Sigmoid colon (tissue), 7 donors: Measurements from ENCODE around the gene MAP1LC3B2. TPM values are rescaled to one million over a fixed set of nuclear protein-coding genes. Genes with fewer than 3 reads are reported as not detected.

Source experiments
- DNase-seq: peaks from one replicate; pipeline ENCODE4 v3.0.0-alpha.2; 2019
- H3K27ac ChIP-seq, 4 donors: fragments of 200-600 bp; sonication (generic); one replicate each; pipeline ENCODE4 v1.5.1; 2016 to 2019; ENCODE audit warnings: mild to moderate bottlenecking in 1 of 4
- H3K27me3 ChIP-seq, 3 donors: fragments of 200-600 bp; sonication (generic); one replicate each; pipeline ENCODE4 v1.5.1; 2019; ENCODE audit warnings: mild to moderate bottlenecking in 1 of 3
- H3K36me3 ChIP-seq, 4 donors: fragments of 200-600 bp; sonication (generic); one replicate each; pipeline ENCODE4 v1.5.1; 2016 to 2019
- H3K4me1 ChIP-seq, 4 donors: fragments of 200-600 bp; sonication (generic); one replicate each; pipeline ENCODE4 v1.5.1; 2017 to 2019
- H3K4me3 ChIP-seq, 4 donors: fragments of 200-600 bp; sonication (generic); one replicate each; pipeline ENCODE4 v1.5.1; 2017 to 2019; ENCODE audit warnings: mild to moderate bottlenecking in 2 of 4, moderate library complexity in 1 of 4
- H3K9me3 ChIP-seq, 4 donors: fragments of 200-600 bp in 3 of 4; sonication (generic) in 3 of 4; one replicate each; pipeline versions ENCODE4 v1.5.1 to v1.6.1; 2013 to 2019
- CTCF ChIP-seq, 4 experiments: fragments of 450-650 bp in 3 of 4; fragments of 200-600 bp in 1 of 4; IDR thresholded peaks; one replicate each; pipeline ENCODE4 v1.5.1; 2016 to 2019; ENCODE audit warnings: antibody characterized with exemption in 4 of 4, mild to moderate bottlenecking in 3 of 4, moderate library complexity in 2 of 4
- EP300 ChIP-seq, 4 donors: sonication (generic); formaldehyde crosslinking; IDR thresholded peaks; one replicate each; pipeline ENCODE4 v1.6.1; 2017; ENCODE audit warnings: antibody characterized with exemption in 4 of 4
- POLR2A ChIP-seq, 2 donors: fragments of 450-650 bp; IDR thresholded peaks; one replicate each; pipeline ENCODE4 v1.6.1; 2016; ENCODE audit warnings: antibody characterized with exemption in 2 of 2, mild to moderate bottlenecking in 2 of 2, moderate library complexity in 2 of 2
- POLR2AphosphoS5 ChIP-seq, 4 donors: sonication (generic); formaldehyde crosslinking; IDR thresholded peaks; one replicate each; pipeline ENCODE4 v1.6.1; 2017; ENCODE audit warnings: antibody characterized with exemption in 4 of 4
- WGBS, 2 donors: extraction: QIAGEN DNeasy Blood & Tissue Kit; methylation state at CpG; one replicate each; pipeline ENCODE4 v1.1.7; 2013; 5-methylcytosine and 5-hydroxymethylcytosine counted together
- intact Hi-C: fragments of 100-400 bp; cut with DNase I; formaldehyde crosslinking; loops from one replicate; pipeline ENCODE4 v1.15.1; 2023
- polyA plus RNA-seq, 3 donors: library from polyadenylated mRNA; stranded (reverse); fragments of 200-250 nt; gene quantifications; one replicate each; pipeline ENCODE4 v1.2.3, GENCODE V29; 2013
- total RNA-seq, 4 donors: library from RNA; depleted of rRNA; stranded (reverse); fragments of >200 nt; gene quantifications; one replicate each; pipeline ENCODE4 v1.1.0, GENCODE V29; 2016
- donor health status: healthy with polysubstance abuse.
- donor health status: Bipolar disorder and iron deficiency.
- donor health status: healthy.

Gene MAP1LC3B2
- total and polyA plus RNA-seq, 7 donors: 0.90 to 6.2 (median 2.9) TPM; not detected in 3

- WGBS, 2 donors: 89 to 90% methylated on average over 1 of the region's 1 CpG
- intact Hi-C loops: loop anchor here (2.0 to 5.0 kb wide), 5 partner anchors 66 to 536 kb away; partner anchors contain the start of gene MED13L
- peak overlapping the region in 3 of 4 donors; percentile 81 to 86 (median 81) for H3K27ac ChIP-seq
Observed at GRCh38 chr12:116597886-116598285, 38.7 kb downstream of the MAP1LC3B2 start.

GRCh38 chr12:116598311-116599284 lies 39.4 kb downstream of the MAP1LC3B2 start:
- H3K27me3 ChIP-seq: no peaks in the 10 kb centered on the region
- 67 to 81% methylated on average over 22 of the region's 22 CpGs for WGBS, 2 donors
- H3K9me3 ChIP-seq: no peaks in the 10 kb centered on the region
- peaks cover 0 to 32% (median 18%) of the 10 kb centered on the region in 4 donors for H3K4me1 ChIP-seq
- intact Hi-C loops: loop anchor here (2.0 to 5.0 kb wide), 5 partner anchors 66 to 536 kb away; partner anchors contain the start of gene MED13L
- H3K36me3 ChIP-seq: no peaks in the 10 kb centered on the region
- peak overlapping the region; percentile 75 to 86 (median 81) for H3K27ac ChIP-seq
- DNase-seq: no peak
- no peak for TF ChIP-seq POLR2A (IDR thresholded peaks at IDR 0.05)
- TF ChIP-seq POLR2AphosphoS5 (IDR thresholded peaks at IDR 0.05): no peak
- no peak for TF ChIP-seq CTCF (IDR thresholded peaks at IDR 0.05)
- no peak for TF ChIP-seq EP300 (IDR thresholded peaks at IDR 0.05)
- peak overlapping the region in 3 of 4 donors; percentile 26 to 40 (median 35) for H3K4me3 ChIP-seq

More at GRCh38 chr12:116597886-116598285, 38.7 kb downstream of the MAP1LC3B2 start:
- H3K27me3 ChIP-seq: no peaks in the 10 kb centered on the region
- peaks cover 0 to 25% (median 12%) of the 10 kb centered on the region in 4 donors for H3K4me1 ChIP-seq
- H3K4me3 ChIP-seq: no peak overlapping the region
- no peaks in the 10 kb centered on the region for H3K36me3 ChIP-seq
- H3K9me3 ChIP-seq: no peaks in the 10 kb centered on the region
- no peak for DNase-seq
- TF ChIP-seq EP300 (IDR thresholded peaks at IDR 0.05) (no peak), CTCF (IDR thresholded peaks at IDR 0.05) (no peak), POLR2A (IDR thresholded peaks at IDR 0.05) (no peak), POLR2AphosphoS5 (IDR thresholded peaks at IDR 0.05) (no peak)

- intact Hi-C loops: loop anchor here (2.0 to 5.0 kb wide), 6 partner anchors 67 to 602 kb away; partner anchors contain the start of gene MED13L
- Histone ChIP-seq H3K4me3 (peak overlapping the region in 3 of 4 donors; percentile 26 to 40 (median 35)), H3K27me3 (no peaks in the 10 kb centered on the region), H3K9me3 (no peaks in the 10 kb centered on the region), H3K27ac (peak overlapping the region; percentile 75 to 86 (median 81)), H3K4me1 (peaks cover 0 to 37% (median 22%) of the 10 kb centered on the region in 4 donors), H3K36me3 (no peaks in the 10 kb centered on the region)
- WGBS, 2 donors: 11 to 28% methylated on average over 30 of the region's 30 CpGs
- TF ChIP-seq CTCF (IDR thresholded peaks at IDR 0.05) (peak; percentile 11 to 81 (median 18)), POLR2AphosphoS5 (IDR thresholded peaks at IDR 0.05) (peak; percentile 39 to 80 (median 60)), POLR2A (IDR thresholded peaks at IDR 0.05) (no peak), EP300 (IDR thresholded peaks at IDR 0.05) (peak in 2 of 4 donors; percentile 74 to 79)
- DNase-seq: peak; percentile 94
Observed at GRCh38 chr12:116599285-116600136, 40.3 kb downstream of the MAP1LC3B2 start.
